Measurements from ENCODE around the gene BMPR1A. TPM values are rescaled to one million over a fixed set of nuclear protein-coding genes. Genes with fewer than 3 reads are reported as not detected.
A peak's percentile ranks its signal among the peaks of the same experiment; 100 is the strongest.
"Not testable (repeated sequence)": the region's sequence is repeated elsewhere in the genome, so short reads cannot be mapped to it uniquely, and the experiment has no call there.

Gene BMPR1A
- total RNA-seq, 1 experiment from 2014 or later, result 72.5 TPM

DNA sequence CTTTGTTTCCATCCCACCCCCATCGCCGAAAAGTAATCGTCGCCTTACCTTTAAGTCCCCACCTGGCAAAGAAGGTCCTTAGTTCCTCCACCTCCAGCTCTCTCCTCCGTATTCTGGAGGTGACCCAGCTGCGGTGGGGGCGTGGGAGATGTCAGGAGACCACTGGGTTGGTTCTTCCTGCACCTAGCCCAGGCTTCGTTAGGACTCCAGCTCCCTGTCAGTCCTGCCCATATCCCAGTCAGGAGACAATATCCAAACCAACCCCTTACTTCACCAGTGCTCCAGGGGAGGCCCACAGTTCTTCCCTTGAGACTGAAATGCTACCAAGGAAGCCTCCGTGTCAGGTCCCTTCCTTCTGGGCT is 212.6 kb downstream of the BMPR1A start:
- no peak for DNase-seq (ENCODE audit: low spot score)
- in situ Hi-C loops (cut with HindIII; ENCODE audit: low sequenced_read_pairs), result no loop called here

DNA sequence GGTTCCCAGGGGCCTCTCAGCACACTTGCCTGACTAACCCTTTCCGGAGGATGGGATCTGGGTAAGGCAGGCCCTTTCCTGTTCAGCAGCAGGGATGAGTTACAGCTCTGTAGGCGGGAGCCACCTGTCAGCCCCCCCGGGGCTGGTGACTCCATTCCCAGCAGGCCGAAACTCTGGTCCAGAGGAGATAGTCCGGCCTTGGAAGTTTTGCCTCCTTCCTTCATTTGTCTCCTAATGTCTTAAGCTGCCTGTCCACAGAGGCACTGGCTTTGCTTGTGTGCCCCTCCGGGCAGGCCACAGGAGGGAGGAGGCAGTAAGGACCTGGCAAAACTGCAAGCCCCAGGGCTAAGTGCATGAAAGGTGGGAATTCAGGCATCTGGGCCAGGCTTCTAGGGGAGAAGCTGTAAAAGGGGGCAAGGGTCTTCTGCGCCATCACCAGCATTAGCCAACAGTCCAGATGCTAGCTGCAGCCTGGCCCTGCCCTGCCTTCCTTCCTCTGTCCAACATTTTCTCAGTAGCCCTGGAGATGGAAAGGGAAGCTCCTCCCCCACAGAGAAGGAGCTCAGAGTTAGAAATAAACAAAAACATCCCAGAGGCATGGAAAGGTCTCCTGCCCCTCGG is 213.1 kb downstream of the BMPR1A start:
- in situ Hi-C loops (cut with HindIII; ENCODE audit: low sequenced_read_pairs), result no loop called here
- peak; percentile 17 for DNase-seq (ENCODE audit: low spot score)

DNA sequence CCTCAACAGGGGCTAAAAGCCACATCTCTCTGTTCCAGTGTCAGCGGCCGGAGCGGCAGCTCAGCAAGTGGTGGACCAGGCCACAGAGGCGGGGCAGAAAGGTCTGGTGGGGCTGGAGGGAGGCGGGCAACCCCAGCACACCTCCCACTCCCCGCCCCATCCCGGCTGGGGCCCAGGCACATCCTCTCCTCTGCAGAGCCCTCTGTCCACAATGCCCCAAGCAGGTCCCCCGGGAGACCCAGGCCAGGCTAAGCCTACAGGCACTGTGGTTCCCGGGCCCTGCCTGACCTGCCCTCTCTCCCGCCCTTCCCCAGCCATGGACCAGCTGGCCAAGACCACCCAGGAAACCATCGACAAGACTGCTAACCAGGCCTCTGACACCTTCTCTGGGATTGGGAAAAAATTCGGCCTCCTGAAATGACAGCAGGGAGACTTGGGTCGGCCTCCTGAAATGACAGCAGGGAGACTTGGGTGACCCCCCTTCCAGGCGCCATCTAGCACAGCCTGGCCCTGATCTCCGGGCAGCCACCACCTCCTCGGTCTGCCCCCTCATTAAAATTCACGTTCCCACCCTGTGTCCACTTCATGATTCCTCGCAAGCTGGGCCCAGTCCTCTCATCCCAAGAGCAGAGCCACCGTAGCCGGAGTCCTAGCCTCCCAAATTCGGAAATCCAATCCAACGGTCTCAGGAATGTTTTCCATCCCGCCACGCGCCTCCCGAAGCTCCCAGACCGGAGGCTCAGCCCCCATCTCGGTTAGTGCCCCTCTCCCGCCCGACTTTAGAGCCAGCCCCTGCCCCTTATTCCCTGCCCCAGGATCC is 214.0 kb downstream of the BMPR1A start:
- peak; percentile 36 for DNase-seq (ENCODE audit: low spot score)
- in situ Hi-C loops (cut with HindIII; ENCODE audit: low sequenced_read_pairs), result no loop called here

DNA sequence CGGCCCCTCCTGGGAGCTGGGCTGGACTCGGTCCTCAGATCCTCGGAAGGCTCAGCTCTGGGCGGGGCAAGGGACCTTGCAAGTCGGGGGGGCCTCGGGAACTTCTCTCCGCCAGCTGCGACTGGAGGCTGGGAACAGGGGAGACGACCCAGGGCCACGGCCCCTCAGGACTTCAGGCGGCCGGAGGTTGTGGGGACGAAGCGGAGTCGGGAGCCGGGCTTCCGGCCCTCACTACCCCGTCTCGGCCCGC is 214.5 kb downstream of the BMPR1A start:
- peak; percentile 24 for DNase-seq (ENCODE audit: low spot score)
- in situ Hi-C loops (cut with HindIII; ENCODE audit: low sequenced_read_pairs), result no loop called here

DNA sequence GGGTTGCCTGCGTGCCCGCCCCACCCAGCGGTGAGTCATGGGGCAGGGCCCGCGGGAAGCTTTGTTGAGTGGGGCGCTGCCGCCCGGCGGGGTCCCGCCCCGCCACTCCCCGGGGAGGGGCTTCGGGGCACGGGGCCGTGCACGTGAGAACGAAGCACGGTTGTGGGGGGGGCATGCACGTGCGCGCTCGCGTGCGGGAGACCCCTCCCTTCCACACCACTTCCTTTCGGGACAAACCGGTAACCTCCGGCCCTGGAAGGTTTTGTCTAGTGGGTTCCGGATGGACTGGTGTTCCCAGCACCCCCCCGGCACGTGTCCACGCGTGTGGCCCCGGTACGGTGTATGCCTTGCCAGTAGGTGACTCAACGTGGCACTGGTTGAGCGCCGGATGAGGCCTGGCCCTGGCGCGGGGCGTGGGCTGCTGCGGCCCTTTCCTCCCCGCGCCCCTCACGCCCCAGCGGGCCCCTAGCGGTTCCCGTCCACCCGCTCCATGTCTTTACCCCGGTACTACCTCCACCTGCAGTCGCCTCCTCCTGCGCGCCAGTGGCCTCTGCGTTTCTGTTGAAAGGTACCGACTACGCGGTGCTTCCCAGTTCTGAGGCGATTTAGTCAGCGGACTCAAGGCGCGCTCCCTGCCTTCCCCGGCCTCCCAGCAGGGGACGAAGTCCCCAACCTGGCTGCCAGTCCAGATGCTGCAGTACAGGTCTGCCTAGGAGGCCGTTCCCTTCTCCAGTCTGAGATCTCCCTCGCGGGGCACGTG is 215.0 kb downstream of the BMPR1A start:
- DNase-seq (ENCODE audit: low spot score), result peak; percentile 27
- in situ Hi-C loops (cut with HindIII; ENCODE audit: low sequenced_read_pairs), result no loop called here

DNA sequence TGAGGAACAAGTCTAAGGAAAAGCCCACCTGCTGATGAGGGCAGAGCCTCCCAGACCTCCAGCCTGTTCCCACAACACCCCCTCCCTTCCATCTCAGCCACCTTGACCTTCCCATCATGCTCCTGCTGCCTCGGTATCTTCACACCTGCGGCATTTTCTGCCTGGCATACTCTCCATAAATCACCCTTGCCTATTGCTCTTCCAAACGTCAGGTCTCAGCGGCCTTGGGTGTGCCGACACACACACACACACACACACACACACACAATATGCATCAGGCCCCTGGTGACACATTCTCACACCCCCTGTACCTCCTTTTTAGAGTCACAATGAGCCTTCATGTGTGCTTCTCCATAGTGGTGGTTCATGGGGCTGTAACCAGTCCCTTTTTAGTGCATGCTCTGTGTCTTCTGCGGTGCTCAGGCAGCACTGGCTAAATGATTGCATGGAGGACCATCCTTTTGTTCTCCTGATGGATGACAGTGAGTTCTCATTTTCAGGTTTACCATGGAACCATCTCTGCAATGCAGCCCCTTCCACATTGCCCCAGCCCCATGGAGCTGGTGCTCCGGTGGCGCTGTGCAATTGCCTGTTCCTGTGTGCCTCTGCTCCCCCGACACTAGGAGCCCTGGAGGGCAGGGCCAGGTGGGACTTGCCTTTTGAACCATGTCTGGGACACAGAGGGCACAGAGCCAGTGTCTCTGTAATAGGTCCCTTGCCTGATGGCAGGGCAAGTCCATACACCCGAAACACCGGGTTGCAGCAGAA is 216.4 kb downstream of the BMPR1A start:
- DNase-seq (ENCODE audit: low spot score), result no peak
- in situ Hi-C loops (cut with HindIII; ENCODE audit: low sequenced_read_pairs), result no loop called here

DNA sequence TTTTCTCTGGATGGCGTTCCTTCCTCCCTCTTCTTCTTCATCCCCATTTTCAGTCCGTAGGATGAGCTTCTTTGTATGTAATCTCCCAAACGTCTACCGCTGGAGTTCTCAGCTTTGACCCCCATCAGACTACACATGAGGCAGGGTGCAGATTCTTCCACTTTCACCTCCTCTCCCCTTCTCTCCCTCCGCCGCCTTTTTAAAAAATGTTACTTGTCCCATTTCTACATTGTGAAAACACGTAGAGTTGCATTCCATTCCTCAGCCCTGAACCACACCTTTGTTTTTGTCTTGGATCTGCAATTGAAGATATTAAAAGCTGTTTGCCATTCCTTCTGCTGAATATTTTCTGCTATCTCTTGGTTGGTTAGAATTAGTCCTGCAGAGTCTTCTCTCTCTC is 218.1 kb downstream of the BMPR1A start:
- DNase-seq (ENCODE audit: low spot score), result no peak
- in situ Hi-C loops (cut with HindIII; ENCODE audit: low sequenced_read_pairs), result no loop called here

DNA sequence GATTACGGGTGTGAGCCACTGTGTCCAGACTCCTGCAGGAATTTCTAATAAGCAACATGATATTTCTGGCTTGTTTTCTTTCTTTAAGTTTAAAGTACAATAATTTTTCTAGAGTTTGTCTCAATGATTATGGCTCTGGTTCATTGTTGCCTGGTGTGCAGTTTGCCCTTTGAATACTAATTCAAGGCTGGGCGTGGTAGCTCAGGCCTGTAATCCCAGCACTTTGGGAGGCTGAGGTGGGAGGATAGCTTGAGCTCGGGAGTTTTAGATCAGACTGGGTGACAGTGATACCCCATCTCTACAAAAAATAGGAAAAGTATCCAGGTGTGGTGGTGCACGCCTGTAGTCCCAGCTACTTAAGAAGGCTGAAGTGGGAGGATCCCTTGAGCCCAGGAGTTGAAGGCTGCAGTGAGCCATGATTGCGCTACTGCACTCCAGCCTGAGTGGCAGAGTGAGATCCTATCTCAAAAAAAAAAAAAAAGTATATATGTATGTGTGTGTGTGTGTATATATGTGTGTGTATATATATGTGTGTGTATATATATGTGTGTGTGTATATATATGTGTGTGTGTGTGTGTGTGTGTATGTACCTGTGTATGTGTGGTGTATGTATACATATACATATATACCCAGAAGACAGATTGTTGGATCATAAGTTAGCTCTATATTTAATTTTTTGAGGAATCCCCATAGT is 220.1 kb downstream of the BMPR1A start:
- in situ Hi-C loops (cut with HindIII; ENCODE audit: low sequenced_read_pairs), result no loop called here
- no peak for DNase-seq (ENCODE audit: low spot score)

DNA sequence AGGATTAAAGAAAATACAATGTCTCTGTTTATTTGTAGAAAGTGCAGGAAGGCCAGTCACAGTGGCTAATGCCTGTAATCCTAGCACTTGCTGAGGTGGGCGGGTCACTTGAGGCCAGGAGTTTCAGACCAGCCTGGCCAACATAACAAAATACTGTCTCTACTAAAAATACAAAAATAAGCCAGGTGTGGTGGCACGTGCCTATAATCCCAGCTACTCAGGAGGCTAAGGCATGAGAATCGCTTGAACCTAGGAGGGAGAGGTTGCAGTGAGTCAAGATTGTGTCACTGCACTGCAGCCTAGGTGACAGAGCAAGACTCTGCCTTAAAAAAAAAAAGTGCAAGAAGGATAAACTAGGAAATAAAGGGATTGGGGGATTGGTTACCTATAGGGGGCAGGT is 222.0 kb downstream of the BMPR1A start:
- not testable (repeated sequence) for DNase-seq (ENCODE audit: low spot score)

DNA sequence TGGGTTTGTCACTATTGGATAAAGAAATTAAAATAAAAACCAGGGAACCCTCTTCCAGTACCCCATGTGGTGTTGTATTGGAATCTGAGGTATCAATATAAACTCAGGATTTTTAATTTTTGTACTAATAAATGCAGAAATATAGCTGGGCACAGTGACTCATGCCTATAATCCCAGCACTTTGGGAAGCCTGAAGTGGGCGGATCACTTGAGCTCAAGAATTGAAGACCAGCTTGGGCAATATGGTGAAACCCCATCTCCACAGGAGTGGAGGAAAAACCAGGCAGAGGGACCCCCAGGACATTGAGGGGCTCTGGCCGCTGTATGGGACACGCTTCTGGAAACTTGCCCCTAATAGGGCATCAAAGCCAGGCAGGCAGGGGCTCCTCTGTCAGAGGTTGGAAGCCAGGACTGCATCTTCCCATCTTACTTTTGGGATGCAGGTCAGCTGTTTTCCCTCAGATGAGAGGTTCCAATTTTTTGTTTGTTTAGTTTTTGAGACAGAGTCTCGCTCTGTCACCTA is 222.9 kb downstream of the BMPR1A start:
- DNase-seq (ENCODE audit: low spot score), result no peak
- in situ Hi-C loops (cut with HindIII; ENCODE audit: low sequenced_read_pairs), result no loop called here

More for the DNA sequence above, 222.0 kb downstream of the BMPR1A start:
- in situ Hi-C loops (cut with HindIII; ENCODE audit: low sequenced_read_pairs), result not testable (repeated sequence)

DNA sequence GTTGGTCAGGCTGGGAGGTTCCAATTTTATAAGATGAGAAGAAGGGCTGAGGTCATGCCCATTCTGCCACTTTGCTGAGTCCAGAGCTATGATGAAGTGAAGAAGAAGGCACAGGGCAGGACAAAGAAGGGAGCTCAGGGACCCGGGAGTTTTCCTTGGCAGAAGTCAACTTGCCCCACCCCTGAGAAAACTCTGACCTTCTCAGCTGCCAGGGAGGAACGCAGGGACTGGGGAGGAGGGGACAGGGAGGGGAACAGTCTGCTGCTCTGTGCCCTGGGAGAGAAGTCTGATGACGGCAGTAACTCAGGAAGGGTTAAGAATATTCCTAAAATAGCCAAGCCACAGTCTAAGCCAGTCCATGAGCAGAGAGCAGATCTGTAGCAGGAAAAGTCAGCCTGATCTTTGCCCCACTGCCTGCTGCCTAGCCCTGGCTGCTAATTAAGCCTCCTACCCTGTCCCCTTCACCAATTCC is 223.6 kb downstream of the BMPR1A start:
- in situ Hi-C loops (cut with HindIII; ENCODE audit: low sequenced_read_pairs), result no loop called here
- DNase-seq (ENCODE audit: low spot score), result no peak

DNA sequence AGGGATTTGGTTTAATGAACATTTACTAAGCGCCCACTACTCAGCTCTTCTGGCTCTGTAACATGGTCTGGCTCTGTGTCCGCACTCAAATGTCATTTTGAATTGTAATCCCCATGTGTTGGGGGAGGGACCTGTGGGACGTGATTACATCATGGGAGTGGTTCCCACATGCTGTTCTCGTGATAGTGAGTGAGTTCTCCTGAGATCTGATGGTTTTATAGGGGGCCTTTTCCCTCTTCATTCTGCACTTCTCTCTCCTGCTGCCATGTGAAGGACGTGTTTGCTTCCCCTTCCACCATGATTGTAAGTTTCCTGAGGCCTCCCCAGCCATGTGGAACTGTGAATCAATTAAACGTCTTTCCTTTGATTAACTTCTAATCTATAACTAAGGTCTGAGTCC is 224.6 kb downstream of the BMPR1A start:
- in situ Hi-C loops (cut with HindIII; ENCODE audit: low sequenced_read_pairs); DNase-seq (ENCODE audit: low spot score): not testable (repeated sequence)

DNA sequence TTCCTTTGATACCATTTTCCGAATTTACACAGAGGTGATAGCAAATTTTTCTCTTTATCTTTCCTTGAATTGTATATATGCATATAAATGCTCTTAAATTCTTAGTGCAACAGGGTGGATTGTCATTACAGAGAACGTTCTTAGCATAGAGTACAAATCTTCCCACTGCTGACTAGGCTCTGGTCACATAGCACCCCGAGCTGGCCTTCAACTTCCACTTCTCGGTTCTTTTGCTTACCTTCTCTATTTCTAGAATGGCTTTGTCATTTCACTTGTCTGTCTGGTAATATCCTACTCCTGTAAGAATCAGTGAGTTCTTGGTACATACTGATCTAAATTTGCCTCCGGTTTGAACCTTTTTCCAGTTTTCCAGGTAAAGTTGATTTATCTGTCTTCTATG is 225.3 kb downstream of the BMPR1A start:
- DNase-seq (ENCODE audit: low spot score), result no peak
- in situ Hi-C loops (cut with HindIII; ENCODE audit: low sequenced_read_pairs), result no loop called here

Other genes starting within 250 kb of the BMPR1A start
- 28.2 and 39.5 TPM in 2 replicates for gene WAPL, start 234.8 kb upstream of the BMPR1A start, total RNA-seq (2014; rRNA removed; shearing (Covaris generic))
- not detected in 2 replicates for gene OPN4, start 102.1 kb upstream of the BMPR1A start, total RNA-seq (2014; rRNA removed; shearing (Covaris generic))
- gene LDB3, start 88.1 kb upstream of the BMPR1A start, total RNA-seq (2014; rRNA removed; shearing (Covaris generic)), result 0.37 and 0.78 TPM in 2 replicates
- gene MMRN2, start 201.0 kb downstream of the BMPR1A start, total RNA-seq (2014; rRNA removed; shearing (Covaris generic)), result 7.2 and 9.7 TPM in 2 replicates
- 53.5 and 71.1 TPM in 2 replicates for gene SNCG, start 202.0 kb downstream of the BMPR1A start, total RNA-seq (2014; rRNA removed; shearing (Covaris generic))
- gene ADIRF, start 211.9 kb downstream of the BMPR1A start, total RNA-seq (2014; rRNA removed; shearing (Covaris generic)), result not detected in 2 replicates

Data from G401 (cell line).